SJSA1 (cell line): ENCODE results near the gene ADIRF. TPM values are rescaled to one million over a fixed set of nuclear protein-coding genes. Genes with fewer than 3 reads are reported as not detected.
A peak's percentile ranks its signal among the peaks of the same experiment; 100 is the strongest.
"Not testable (repeated sequence)": the region's sequence is repeated elsewhere in the genome, so short reads cannot be mapped to it uniquely, and the experiment has no call there.

Source experiments
- DNase-seq, 2 experiments: peaks; one replicate each; pipeline ENCODE4 v3.0.0-alpha.2; 2015 to 2020; ENCODE audit warnings: low spot score in 2 of 2, low read depth in 1 of 2
- H3K27ac ChIP-seq: fragments of 250-450 bp; sonication (Bioruptor Pico); 2 replicates; pipeline ENCODE4 v1.5.1; 2020; ENCODE audit warnings: mild to moderate bottlenecking, moderate library complexity
- H3K27me3 ChIP-seq: fragments of 250-450 bp; sonication (Bioruptor Pico); replicated peaks from 2 replicates; pipeline ENCODE4 v1.5.1; 2020; ENCODE audit warnings: mild to moderate bottlenecking, moderate library complexity
- H3K36me3 ChIP-seq: fragments of 250-450 bp; sonication (Bioruptor Pico); 2 replicates; pipeline ENCODE4 v1.5.1; 2020; ENCODE audit warnings: mild to moderate bottlenecking
- H3K4me1 ChIP-seq: fragments of 250-450 bp; sonication (Bioruptor Pico); replicated peaks from 2 replicates; pipeline ENCODE4 v1.6.1; 2021; ENCODE audit warnings: mild to moderate bottlenecking
- H3K4me3 ChIP-seq: fragments of 250-450 bp; sonication (Bioruptor Pico); 2 replicates; pipeline ENCODE4 v1.5.1; 2020; ENCODE audit warnings: mild to moderate bottlenecking
- H3K9me3 ChIP-seq: fragments of 250-450 bp; sonication (Bioruptor Pico); replicated peaks from 2 replicates; pipeline ENCODE4 v1.5.1; 2020; ENCODE audit warnings: mild to moderate bottlenecking
- total RNA-seq: library from RNA; depleted of rRNA; stranded (reverse); fragments of >200 nt; shearing (Covaris generic); gene quantifications from 2 replicates; pipeline ENCODE4 v1.2.3, GENCODE V29; 2014; rRNA removed

Gene ADIRF
- total RNA-seq = not detected in 2 replicates

DNA sequence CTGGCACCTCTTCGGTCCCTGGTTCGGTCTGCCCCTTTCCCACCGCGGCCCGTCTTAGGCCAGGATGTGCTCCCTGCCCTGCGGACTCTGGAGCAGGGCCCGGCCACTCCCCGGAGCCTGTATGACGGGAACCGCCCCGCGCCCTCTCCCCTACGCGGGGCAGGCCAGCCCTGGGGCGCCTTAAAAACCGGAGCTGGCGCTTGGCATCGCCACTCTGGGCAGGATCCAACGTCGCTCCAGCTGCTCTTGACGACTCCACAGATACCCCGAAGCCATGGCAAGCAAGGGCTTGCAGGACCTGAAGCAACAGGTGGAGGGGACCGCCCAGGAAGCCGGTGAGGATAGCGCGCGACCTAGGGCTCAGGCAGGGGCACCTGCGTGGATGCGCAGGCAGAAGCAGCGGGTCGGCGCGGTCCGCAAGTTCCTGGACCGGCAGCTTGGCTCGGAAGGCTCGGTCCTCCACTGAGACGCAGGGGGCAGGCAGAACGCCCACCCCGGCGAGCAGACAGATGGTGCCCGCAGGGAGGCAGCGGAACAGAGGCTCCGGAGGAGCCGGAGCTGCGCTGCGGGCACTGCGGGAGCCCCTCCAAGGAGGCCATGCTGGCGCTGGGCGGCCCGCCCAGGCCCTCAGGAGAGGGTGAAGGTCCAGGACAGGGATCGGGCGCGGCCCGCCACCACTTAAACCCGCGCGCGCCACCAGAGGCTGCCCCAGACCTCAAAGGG, at the start of gene ADIRF:
Gene ADIRF, plus strand, starts transcription at position 212 of the 723 bp plus-strand sequence. Its CDS starts 63 bp downstream, at position 275.
- Histone ChIP-seq H3K4me3 (no peak within 1 kb of the TSS), H3K36me3 (no peaks in the 10 kb centered on the region), H3K27ac (no peak within 1 kb of the TSS), H3K4me1 (peaks cover 41% of the 10 kb centered on the region), H3K27me3 (no peaks in the 10 kb centered on the region), H3K9me3 (no peaks in the 10 kb centered on the region)
- no peak for DNase-seq

DNA sequence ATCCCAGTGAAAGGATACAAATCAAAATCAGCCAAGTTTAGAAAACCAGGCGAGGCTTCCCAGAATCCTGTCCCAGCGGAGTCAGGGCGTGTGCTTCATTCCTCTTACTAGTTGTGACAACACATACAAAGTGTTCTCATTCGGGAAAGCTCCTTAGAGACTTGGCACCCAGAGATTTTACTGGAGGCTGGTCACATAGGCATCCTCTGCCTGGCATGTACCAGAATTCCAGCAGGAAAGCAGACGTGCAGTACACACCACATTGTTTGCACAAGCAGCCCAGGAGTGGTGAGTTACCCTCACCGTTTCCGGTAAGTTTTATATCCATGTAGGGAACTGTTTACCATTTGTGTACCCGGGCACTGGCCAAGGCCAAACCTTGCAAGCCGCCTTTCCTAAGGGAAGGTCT, 45.7 kb upstream of the ADIRF start:
- peaks cover 48% of the 10 kb centered on the region for H3K36me3 ChIP-seq
- no peaks in the 10 kb centered on the region for H3K9me3 ChIP-seq
- DNase-seq = no peak
- H3K4me1 ChIP-seq = peaks cover 8% of the 10 kb centered on the region
- H3K27ac ChIP-seq = no peak overlapping the region
- H3K4me3 ChIP-seq = no peak overlapping the region
- no peaks in the 10 kb centered on the region for H3K27me3 ChIP-seq

DNA sequence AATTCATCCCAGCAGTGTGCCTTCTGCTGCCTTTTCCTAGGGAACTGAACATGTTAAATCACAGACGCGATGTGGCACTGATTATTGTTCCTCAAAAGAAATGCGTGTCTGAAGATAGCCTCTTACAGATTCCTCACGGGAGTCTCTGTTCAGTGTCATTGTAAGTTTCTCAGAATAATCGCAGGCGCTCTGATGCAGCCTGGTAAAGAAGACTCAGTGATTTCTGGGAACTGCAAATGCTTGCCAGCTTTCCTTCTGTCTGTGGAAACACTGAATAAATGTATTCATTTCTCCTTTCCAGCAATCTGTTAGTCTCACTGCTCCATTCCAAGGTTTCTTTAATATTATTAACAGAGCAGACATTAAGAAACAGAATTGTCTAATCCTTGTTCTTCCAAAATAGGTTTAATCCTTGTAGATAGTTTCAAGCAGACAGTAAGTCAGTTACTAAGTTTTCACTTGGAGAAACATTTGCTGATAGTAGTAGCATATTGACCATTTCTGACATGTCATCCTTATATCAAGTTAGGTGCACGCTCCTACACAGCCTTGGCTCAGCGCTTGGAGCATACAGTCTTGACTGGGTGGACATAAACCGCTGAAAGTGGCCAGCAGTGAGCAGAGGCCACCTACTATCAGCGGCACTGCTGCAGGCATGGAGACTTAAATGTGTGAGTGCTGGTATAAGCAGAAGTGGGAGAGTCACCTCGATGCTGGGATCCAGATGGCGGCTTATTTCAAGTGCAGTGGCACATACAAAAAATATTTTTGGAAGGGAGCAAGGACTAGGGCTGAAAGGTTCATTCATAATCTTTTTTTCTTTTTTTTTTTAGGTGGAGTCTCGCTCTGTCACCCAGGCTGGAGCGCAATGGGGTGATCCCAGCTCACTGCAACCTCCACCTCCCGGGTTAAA, 38.6 kb upstream of the ADIRF start:
- Histone ChIP-seq H3K4me1 (no peaks in the 10 kb centered on the region), H3K27me3 (no peaks in the 10 kb centered on the region), H3K27ac (no peak overlapping the region), H3K4me3 (no peak overlapping the region), H3K36me3 (peaks cover 9% of the 10 kb centered on the region), H3K9me3 (no peaks in the 10 kb centered on the region)
- no peak for DNase-seq

DNA sequence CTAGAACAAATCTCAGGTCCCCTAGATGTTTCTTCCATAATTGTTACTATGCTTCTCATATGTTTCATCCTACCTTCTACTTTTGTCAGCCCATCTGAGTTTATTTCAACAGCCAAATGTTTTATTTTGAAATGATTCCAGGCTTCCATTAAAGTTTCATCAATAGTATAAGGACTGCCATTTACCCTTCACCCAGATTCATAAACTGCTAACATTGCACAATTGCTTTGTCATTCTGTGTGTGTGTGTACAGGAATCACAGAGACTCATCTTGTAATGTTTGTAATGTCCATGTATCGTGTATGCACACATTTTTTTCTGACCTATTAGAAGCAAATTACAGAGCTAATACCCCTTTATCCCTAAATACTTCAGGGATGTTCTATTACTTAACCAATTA, 36.4 kb upstream of the ADIRF start:
- H3K9me3 ChIP-seq = no peaks in the 10 kb centered on the region
- H3K27ac ChIP-seq = no peak overlapping the region
- no peaks in the 10 kb centered on the region for H3K27me3 ChIP-seq
- no peak for DNase-seq
- H3K4me1 ChIP-seq = peaks cover 2% of the 10 kb centered on the region
- peaks cover 9% of the 10 kb centered on the region; the same call in 1 of the 2 replicates for H3K36me3 ChIP-seq
- H3K4me3 ChIP-seq = no peak overlapping the region

DNA sequence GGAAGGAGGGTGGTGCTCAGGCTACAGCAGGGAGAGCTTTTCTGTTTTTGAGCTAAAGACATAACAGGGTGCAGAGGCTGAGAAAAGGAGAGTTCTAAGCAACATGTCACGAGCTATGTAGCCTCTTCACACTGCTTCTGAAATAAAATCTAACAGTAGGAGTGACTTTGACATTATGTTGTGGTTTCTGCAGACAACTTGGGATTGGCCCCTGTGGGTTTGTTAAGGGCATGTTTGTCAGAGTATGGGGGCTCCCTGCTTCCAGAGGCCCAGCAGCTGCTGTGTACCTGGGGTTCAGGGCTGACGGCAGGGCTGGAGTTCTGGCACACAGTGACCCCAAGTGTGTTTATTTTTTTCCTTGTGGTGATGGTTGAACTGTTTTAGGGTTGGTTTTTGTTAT, 35.6 kb upstream of the ADIRF start:
- peaks cover 4% of the 10 kb centered on the region for H3K4me1 ChIP-seq
- no peak overlapping the region for H3K27ac ChIP-seq
- no peaks in the 10 kb centered on the region for H3K27me3 ChIP-seq
- no peaks in the 10 kb centered on the region for H3K9me3 ChIP-seq
- no peak for DNase-seq
- H3K4me3 ChIP-seq = no peak overlapping the region
- peaks cover 9% of the 10 kb centered on the region; the same call in 1 of the 2 replicates for H3K36me3 ChIP-seq

GRCh38 chr10:86934162-86934711, 34.0 kb upstream of the ADIRF start:
- not testable (repeated sequence) for H3K4me1 ChIP-seq, H3K9me3 ChIP-seq, H3K27ac ChIP-seq, H3K27me3 ChIP-seq, H3K4me3 ChIP-seq, H3K36me3 ChIP-seq
- DNase-seq = peak in 1 of 2 experiments; percentile 28

- peak in 1 of 2 experiments; percentile 26 for DNase-seq
- H3K4me3 ChIP-seq = no peak overlapping the region
- H3K36me3 ChIP-seq = no peaks in the 10 kb centered on the region
- H3K9me3 ChIP-seq = no peaks in the 10 kb centered on the region
- peaks cover 12% of the 10 kb centered on the region for H3K4me1 ChIP-seq
- H3K27me3 ChIP-seq = no peaks in the 10 kb centered on the region
- no peak overlapping the region for H3K27ac ChIP-seq
Observed at GRCh38 chr10:86936661-86937501, 31.4 kb upstream of the ADIRF start.

- H3K9me3 ChIP-seq = no peaks in the 10 kb centered on the region
- no peaks in the 10 kb centered on the region for H3K36me3 ChIP-seq
- H3K27me3 ChIP-seq = no peaks in the 10 kb centered on the region
- DNase-seq = no peak
- H3K4me3 ChIP-seq = no peak overlapping the region
- peaks cover 12% of the 10 kb centered on the region for H3K4me1 ChIP-seq
- no peak overlapping the region for H3K27ac ChIP-seq
Observed at GRCh38 chr10:86937502-86938154, 30.7 kb upstream of the ADIRF start.

- Histone ChIP-seq H3K27me3 (no peaks in the 10 kb centered on the region), H3K36me3 (no peaks in the 10 kb centered on the region)
- DNase-seq = no peak
Observed at GRCh38 chr10:86938260-86938659, 30.0 kb upstream of the ADIRF start.

GRCh38 chr10:86940076-86940475, 28.2 kb upstream of the ADIRF start:
- not testable (repeated sequence) for DNase-seq, H3K36me3 ChIP-seq, H3K27ac ChIP-seq, H3K4me3 ChIP-seq, H3K27me3 ChIP-seq, H3K9me3 ChIP-seq
- peaks cover 12% of the 10 kb centered on the region for H3K4me1 ChIP-seq

More at GRCh38 chr10:86938260-86938659, 30.0 kb upstream of the ADIRF start:
- Histone ChIP-seq H3K4me1 (peaks cover 12% of the 10 kb centered on the region), H3K27ac (no peak overlapping the region), H3K9me3 (no peaks in the 10 kb centered on the region), H3K4me3 (no peak overlapping the region)

- no peaks in the 10 kb centered on the region for H3K27me3 ChIP-seq
- H3K27ac ChIP-seq = no peak overlapping the region
- H3K9me3 ChIP-seq = no peaks in the 10 kb centered on the region
- H3K4me1 ChIP-seq = peaks cover 12% of the 10 kb centered on the region
- H3K4me3 ChIP-seq = no peak overlapping the region
- H3K36me3 ChIP-seq = no peaks in the 10 kb centered on the region
- no peak for DNase-seq
Observed at GRCh38 chr10:86940677-86941076, 27.6 kb upstream of the ADIRF start.

- Histone ChIP-seq H3K27me3 (no peaks in the 10 kb centered on the region), H3K27ac (no peak overlapping the region), H3K36me3 (no peaks in the 10 kb centered on the region), H3K9me3 (no peaks in the 10 kb centered on the region), H3K4me3 (no peak overlapping the region), H3K4me1 (peaks cover 12% of the 10 kb centered on the region)
- DNase-seq = no peak
Observed at GRCh38 chr10:86941426-86941825, 26.9 kb upstream of the ADIRF start.

DNA sequence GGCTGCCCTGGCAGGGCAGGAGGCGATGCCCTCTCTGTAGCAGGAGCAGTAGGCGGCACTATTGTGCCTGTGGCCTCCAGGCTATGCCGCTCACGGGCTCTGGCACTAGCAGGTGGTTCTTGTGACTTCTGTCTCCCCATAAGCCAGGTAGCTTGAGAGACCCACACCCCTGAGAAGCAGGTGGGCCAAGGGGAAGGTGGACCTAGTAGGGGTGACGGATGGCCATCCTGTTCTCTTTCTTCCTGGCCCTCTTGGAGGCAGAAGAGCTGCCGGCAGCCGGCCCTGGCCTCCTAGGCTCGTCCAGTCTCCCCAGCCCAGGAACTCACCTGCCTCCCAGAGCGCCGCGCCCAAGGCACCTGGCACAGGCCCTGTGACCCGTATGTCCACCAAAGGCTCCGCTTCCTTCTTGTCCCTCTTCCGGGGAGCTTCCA, 26.3 kb upstream of the ADIRF start:
- Histone ChIP-seq H3K4me1 (peaks cover 9% of the 10 kb centered on the region), H3K4me3 (no peak overlapping the region), H3K27me3 (no peaks in the 10 kb centered on the region), H3K27ac (no peak overlapping the region), H3K9me3 (no peaks in the 10 kb centered on the region), H3K36me3 (no peaks in the 10 kb centered on the region)
- peak in 1 of 2 experiments; percentile 38 for DNase-seq
